ENCODE data around the gene PTRH1.

- no peak for TF ChIP-seq CTCF (IDR thresholded peaks at IDR 0.05)
- TF ChIP-seq ETV6 (CRISPR knock-in tag; IDR thresholded peaks at IDR 0.05) = no peak
- no peak for TF ChIP-seq PRRX2 (CRISPR knock-in tag; IDR thresholded peaks at IDR 0.05)
- no peak for TF ChIP-seq USF1 (CRISPR knock-in tag; IDR thresholded peaks at IDR 0.05)
- no peak for TF ChIP-seq E2F4 (CRISPR knock-in tag; IDR thresholded peaks at IDR 0.05; ENCODE audit: borderline replicate concordance, low read depth)
- TF ChIP-seq AR (CRISPR knock-in tag; IDR thresholded peaks at IDR 0.05) = no peak
- no peak for TF ChIP-seq ATF6 (CRISPR knock-in tag; IDR thresholded peaks at IDR 0.05)
- TF ChIP-seq ZNF232 (CRISPR knock-in tag; IDR thresholded peaks at IDR 0.05) = no peak
- TF ChIP-seq ESRRA (CRISPR knock-in tag; IDR thresholded peaks at IDR 0.05; ENCODE audit: borderline replicate concordance) = no peak
- no peak for TF ChIP-seq SP1 (CRISPR knock-in tag; conservative IDR thresholded peaks at IDR 0.05)
- no peak for TF ChIP-seq FOXJ3 (CRISPR knock-in tag; IDR thresholded peaks at IDR 0.05; ENCODE audit: borderline replicate concordance)
- no peak for TF ChIP-seq TCF7 (CRISPR knock-in tag; IDR thresholded peaks at IDR 0.05; ENCODE audit: low read depth)
- no peak for TF ChIP-seq RELA (CRISPR knock-in tag; IDR thresholded peaks at IDR 0.05; ENCODE audit: borderline replicate concordance)
Measured at GRCh38 chr9:127673234-127673633, 42.2 kb downstream of the PTRH1 start.

All from WTC11 (cell line).